Lower leg skin (tissue), 3 donors: ENCODE results near the gene RCAN1.

Source experiments
- CTCF ChIP-seq, 3 donors: fragments of 450-650 bp; IDR thresholded peaks; one replicate each; pipeline ENCODE4 v1.5.1; 2016; ENCODE audit warnings: antibody characterized with exemption in 3 of 3, mild to moderate bottlenecking in 3 of 3, moderate library complexity in 2 of 3
- POLR2A ChIP-seq, 2 donors: fragments of 450-650 bp; IDR thresholded peaks; one replicate each; pipeline ENCODE4 v1.6.1; 2016 to 2017; ENCODE audit warnings: antibody characterized with exemption in 2 of 2, mild to moderate bottlenecking in 1 of 2, moderate library complexity in 1 of 2

DNA sequence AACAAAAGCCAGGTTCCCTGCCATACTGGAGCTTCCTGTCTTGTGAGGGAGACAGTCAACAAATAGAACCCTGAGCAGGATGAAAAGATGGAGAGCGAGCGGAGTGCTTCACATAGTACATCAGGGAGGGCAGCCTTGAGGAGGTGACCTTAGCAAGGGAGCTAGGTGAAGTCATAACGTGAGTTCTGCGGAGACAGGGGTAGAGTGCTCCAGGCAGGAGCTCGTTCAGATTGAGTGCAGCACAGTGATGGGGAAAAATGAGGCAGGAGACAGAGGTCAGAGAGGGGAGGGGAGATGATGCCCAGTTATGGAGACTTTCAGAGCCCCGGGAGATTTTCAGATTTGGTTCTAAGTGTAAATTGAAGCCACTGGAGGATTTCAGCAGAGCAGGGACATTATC lies 38.6 kb upstream of the RCAN1 start:
- TF ChIP-seq CTCF (IDR thresholded peaks at IDR 0.05) (no peak), POLR2A (IDR thresholded peaks at IDR 0.05) (no peak)
